ENCODE results near the gene KL. TPM values are rescaled to one million over a fixed set of nuclear protein-coding genes. Genes with fewer than 3 reads are reported as not detected.

The KL gene
- total RNA-seq, 1 donor from 2014 or later = 2.0 TPM

DNA sequence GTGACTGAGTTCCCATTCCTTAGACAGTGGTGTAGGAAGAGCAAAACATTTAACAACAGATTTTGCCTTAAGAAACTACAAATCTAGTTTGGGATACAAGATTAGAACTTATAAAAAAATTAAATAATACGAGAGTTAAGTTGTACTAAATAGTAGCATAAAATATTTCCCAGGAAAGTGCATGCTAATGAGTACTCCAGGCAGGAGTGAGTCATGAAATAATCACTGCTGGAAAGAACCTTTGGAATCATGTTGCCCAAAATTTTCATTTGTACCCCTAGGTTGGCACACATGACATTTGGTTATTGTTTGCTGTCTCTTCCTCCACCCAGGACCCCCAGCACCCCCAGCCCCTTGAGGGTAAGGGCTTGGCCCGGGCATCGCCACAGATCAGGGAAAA is 26.3 kb upstream of the KL start:
- no peak for DNase-seq (ENCODE audit: low read depth)
- no peaks in the 10 kb centered on the region for H3K27me3 ChIP-seq (ENCODE audit: control insufficient read depth, insufficient read depth, low read length)
- TF ChIP-seq CTCF (IDR thresholded peaks at IDR 0.05; ENCODE audit: insufficient read depth, low read length, poor library complexity, severe bottlenecking) = no peak
- H3K36me3 ChIP-seq (ENCODE audit: control insufficient read depth, insufficient read depth, low read length) = no peaks in the 10 kb centered on the region
- H3K4me3 ChIP-seq (ENCODE audit: low read depth, low read length) = no peak overlapping the region

DNA sequence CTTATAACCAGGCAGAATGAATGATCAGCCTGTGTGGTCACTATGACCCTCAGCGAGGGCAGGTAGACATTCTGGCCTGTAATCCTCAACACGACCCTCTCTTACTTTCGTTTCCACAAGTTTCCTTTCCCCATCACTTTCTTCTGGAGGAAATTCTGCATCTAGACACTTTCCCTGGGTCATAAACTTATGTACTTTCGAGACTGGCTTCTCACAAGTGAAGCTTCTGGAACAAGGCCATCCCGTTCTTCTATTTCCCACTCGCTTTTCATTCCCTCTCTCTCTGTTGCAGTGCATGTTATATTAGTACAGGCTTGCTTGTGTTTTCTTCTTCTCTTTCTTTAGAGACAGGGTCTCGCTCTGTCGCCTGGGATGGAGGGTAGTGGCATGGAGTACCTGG is 23.1 kb upstream of the KL start:
- Histone ChIP-seq H3K4me3 (ENCODE audit: low read depth, low read length) (no peak overlapping the region), H3K36me3 (ENCODE audit: control insufficient read depth, insufficient read depth, low read length) (no peaks in the 10 kb centered on the region), H3K27me3 (ENCODE audit: control insufficient read depth, insufficient read depth, low read length) (no peaks in the 10 kb centered on the region)
- TF ChIP-seq CTCF (IDR thresholded peaks at IDR 0.05; ENCODE audit: insufficient read depth, low read length, poor library complexity, severe bottlenecking) = no peak
- no peak for DNase-seq (ENCODE audit: low read depth)

DNA sequence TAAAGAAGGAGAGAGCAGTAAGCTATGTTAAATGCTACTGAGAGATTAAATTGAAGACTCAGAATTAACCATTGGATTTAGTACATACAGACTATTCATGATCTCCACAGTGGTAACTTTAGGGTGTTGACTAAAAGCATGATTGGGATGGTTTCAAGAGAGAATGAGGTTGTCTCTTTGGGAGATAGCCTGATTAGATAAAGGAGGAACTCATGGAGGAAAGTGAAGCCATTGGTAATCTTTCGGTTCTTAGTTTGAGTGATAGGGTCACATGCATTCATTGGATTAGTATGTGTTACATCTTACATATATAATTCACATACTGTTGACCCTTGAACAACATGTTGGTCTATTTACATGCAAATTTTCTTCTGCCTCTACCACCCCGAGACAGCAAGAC is 18.8 kb upstream of the KL start:
- TF ChIP-seq CTCF (IDR thresholded peaks at IDR 0.05; ENCODE audit: insufficient read depth, low read length, poor library complexity, severe bottlenecking) = no peak
- DNase-seq (ENCODE audit: low read depth) = no peak
- Histone ChIP-seq H3K4me3 (ENCODE audit: low read depth, low read length) (no peak overlapping the region), H3K36me3 (ENCODE audit: control insufficient read depth, insufficient read depth, low read length) (no peaks in the 10 kb centered on the region), H3K27me3 (ENCODE audit: control insufficient read depth, insufficient read depth, low read length) (no peaks in the 10 kb centered on the region)

DNA sequence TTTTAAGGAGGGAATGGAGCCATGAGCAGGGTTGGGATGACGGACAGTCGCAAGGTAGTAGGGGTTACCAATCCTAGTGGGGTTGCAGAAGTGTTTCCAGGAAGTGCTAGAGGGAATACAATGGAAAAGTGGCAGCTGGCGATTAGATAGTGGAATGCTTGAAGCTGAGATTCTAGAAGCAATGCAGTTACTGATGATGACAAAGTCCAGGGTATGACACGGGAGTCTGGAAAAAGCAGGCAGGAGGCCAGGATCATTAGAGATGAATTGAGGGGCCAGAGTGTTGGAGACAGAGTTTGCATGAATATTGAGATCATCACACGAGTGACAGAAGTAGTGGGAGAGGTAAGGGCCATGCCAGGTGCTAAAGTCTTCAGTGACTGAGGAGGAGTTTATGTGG is 17.3 kb upstream of the KL start:
- no peaks in the 10 kb centered on the region for H3K27me3 ChIP-seq (ENCODE audit: control insufficient read depth, insufficient read depth, low read length)
- no peaks in the 10 kb centered on the region for H3K36me3 ChIP-seq (ENCODE audit: control insufficient read depth, insufficient read depth, low read length)
- DNase-seq (ENCODE audit: low read depth) = no peak
- no peak overlapping the region for H3K4me3 ChIP-seq (ENCODE audit: low read depth, low read length)
- no peak for TF ChIP-seq CTCF (IDR thresholded peaks at IDR 0.05; ENCODE audit: insufficient read depth, low read length, poor library complexity, severe bottlenecking)

- DNase-seq (ENCODE audit: low read depth) = no peak
- Histone ChIP-seq H3K4me3 (ENCODE audit: low read depth, low read length) (no peak overlapping the region), H3K27me3 (ENCODE audit: control insufficient read depth, insufficient read depth, low read length) (no peaks in the 10 kb centered on the region), H3K36me3 (ENCODE audit: control insufficient read depth, insufficient read depth, low read length) (no peaks in the 10 kb centered on the region)
- no peak for TF ChIP-seq CTCF (IDR thresholded peaks at IDR 0.05; ENCODE audit: insufficient read depth, low read length, poor library complexity, severe bottlenecking)
Observed at GRCh38 chr13:33000365-33000764, 15.9 kb upstream of the KL start.

DNA sequence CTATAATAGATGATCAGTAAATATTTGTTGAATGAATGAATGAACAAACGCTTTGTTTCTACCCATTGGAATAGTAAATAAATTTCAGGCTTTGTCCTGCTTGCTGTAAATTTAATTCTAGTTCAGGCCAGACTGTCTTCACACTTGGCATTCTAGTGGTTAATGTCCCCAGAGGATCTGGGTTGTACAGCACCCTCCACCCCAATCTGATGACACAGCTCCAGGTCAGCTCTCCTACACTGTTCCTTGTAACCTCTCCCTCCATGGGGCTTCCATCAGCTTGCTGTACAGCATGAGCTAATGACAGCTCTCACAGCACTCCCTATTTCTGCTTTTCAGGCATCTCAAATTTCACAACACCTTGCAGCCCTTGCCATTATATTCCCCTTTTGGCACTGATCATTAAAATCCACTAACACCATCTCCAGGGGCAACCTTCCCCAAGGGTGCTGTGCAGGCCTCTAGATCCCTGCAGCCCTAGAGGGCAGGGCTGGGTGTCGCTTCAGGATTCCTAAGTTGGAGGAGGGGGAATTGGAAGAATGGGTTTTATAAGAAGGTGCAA is 12.7 kb upstream of the KL start:
- no peak for TF ChIP-seq CTCF (IDR thresholded peaks at IDR 0.05; ENCODE audit: insufficient read depth, low read length, poor library complexity, severe bottlenecking)
- Histone ChIP-seq H3K36me3 (ENCODE audit: control insufficient read depth, insufficient read depth, low read length) (no peaks in the 10 kb centered on the region), H3K27me3 (ENCODE audit: control insufficient read depth, insufficient read depth, low read length) (no peaks in the 10 kb centered on the region), H3K4me3 (ENCODE audit: low read depth, low read length) (no peak overlapping the region)
- DNase-seq (ENCODE audit: low read depth) = no peak

All from kidney epithelial cell (primary cell).